Vagina (tissue), 2 donors: ENCODE results near the gene KIAA1210. TPM values are rescaled to one million over a fixed set of nuclear protein-coding genes. Genes with fewer than 3 reads are reported as not detected.
A peak's percentile ranks its signal among the peaks of the same experiment; 100 is the strongest.

Source experiments
- DNase-seq, 2 donors: peaks; one replicate each; pipeline ENCODE4 v3.0.0-alpha.2; 2017; ENCODE audit errors: extremely low spot score in 2 of 2
- H3K27ac ChIP-seq: fragments of 200-600 bp; sonication (generic); one replicate; pipeline ENCODE4 v1.5.1; 2019
- H3K27me3 ChIP-seq: fragments of 200-600 bp; sonication (generic); one replicate; pipeline ENCODE4 v1.5.1; 2019
- H3K36me3 ChIP-seq, 2 donors: fragments of 200-600 bp; sonication (generic); one replicate each; pipeline ENCODE4 v1.5.1; 2017 to 2019
- H3K4me1 ChIP-seq: fragments of 200-600 bp; sonication (generic); one replicate; pipeline ENCODE4 v1.5.1; 2019
- H3K4me3 ChIP-seq, 2 donors: fragments of 200-600 bp; sonication (generic); 1 replicate in 1 of 2; 2 replicates in 1 of 2; pipeline ENCODE4 v1.5.1; 2016 to 2019
- H3K9me3 ChIP-seq: fragments of 200-600 bp; sonication (generic); one replicate; pipeline ENCODE4 v1.5.1; 2019
- POLR2A ChIP-seq, 2 donors: fragments of 450-650 bp; IDR thresholded peaks; one replicate each; pipeline ENCODE4 v1.6.1; 2017; ENCODE audit warnings: antibody characterized with exemption in 2 of 2, mild to moderate bottlenecking in 2 of 2, moderate library complexity in 2 of 2
- POLR2AphosphoS5 ChIP-seq, 2 donors: sonication (generic); formaldehyde crosslinking; IDR thresholded peaks; one replicate each; pipeline ENCODE4 v1.9.0; 2017; ENCODE audit warnings: antibody characterized with exemption in 2 of 2, mild to moderate bottlenecking in 2 of 2, low read depth in 1 of 2; ENCODE audit not compliant: insufficient read depth in 1 of 2
- intact Hi-C: fragments of 100-400 bp; cut with DNase I; formaldehyde crosslinking; loops from one replicate; pipeline ENCODE4 v1.15.1; 2023
- total RNA-seq: library from RNA; depleted of rRNA; stranded (reverse); fragments of >200 nt; gene quantifications from one replicate; pipeline ENCODE4 v1.2.3, GENCODE V29; 2016
- TF ChIP-seq, protein P1 (sequence below), 3 experiments: fragments of 450-650 bp in 2 of 3; fragments of 200-600 bp in 1 of 3; sonication (generic) in 1 of 3; IDR thresholded peaks; one replicate each; pipeline ENCODE4 v1.5.1; 2017 to 2019; ENCODE audit warnings: antibody characterized with exemption in 3 of 3, mild to moderate bottlenecking in 2 of 3, moderate library complexity in 2 of 3

Gene KIAA1210
- total RNA-seq, 1 donor from 2014 or later = not detected

DNA sequence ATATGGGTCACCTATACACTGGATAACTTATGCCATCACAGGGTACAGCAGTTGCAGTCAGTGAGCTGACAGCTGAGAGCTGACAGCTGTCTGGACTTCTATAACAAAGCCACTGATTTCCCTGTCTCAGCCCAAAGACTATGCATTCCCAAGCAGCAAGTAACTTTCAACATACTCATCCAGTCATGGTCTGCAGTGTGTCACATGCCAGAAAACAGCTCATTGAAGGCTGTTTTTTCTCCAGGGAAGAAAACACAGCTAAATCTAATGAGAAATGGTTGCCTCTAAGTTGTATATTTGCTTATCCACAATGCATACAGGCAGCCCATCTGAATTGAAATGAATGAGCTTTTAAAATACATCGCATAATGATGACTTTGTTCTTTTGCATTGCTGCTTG, 6.3 kb downstream of the KIAA1210 start:
- DNase-seq = no peak
- intact Hi-C loops = no loop called here
- Histone ChIP-seq H3K9me3 (no peaks in the 10 kb centered on the region), H3K27ac (no peak overlapping the region), H3K4me1 (no peaks in the 10 kb centered on the region), H3K36me3 (no peaks in the 10 kb centered on the region), H3K27me3 (no peaks in the 10 kb centered on the region), H3K4me3 (no peak overlapping the region)
- TF ChIP-seq POLR2A (IDR thresholded peaks at IDR 0.05) (no peak), POLR2AphosphoS5 (IDR thresholded peaks at IDR 0.05; ENCODE audit: insufficient read depth in 1 of 2, low read depth in 1 of 2) (no peak)
- TF ChIP-seq, protein P1, sequence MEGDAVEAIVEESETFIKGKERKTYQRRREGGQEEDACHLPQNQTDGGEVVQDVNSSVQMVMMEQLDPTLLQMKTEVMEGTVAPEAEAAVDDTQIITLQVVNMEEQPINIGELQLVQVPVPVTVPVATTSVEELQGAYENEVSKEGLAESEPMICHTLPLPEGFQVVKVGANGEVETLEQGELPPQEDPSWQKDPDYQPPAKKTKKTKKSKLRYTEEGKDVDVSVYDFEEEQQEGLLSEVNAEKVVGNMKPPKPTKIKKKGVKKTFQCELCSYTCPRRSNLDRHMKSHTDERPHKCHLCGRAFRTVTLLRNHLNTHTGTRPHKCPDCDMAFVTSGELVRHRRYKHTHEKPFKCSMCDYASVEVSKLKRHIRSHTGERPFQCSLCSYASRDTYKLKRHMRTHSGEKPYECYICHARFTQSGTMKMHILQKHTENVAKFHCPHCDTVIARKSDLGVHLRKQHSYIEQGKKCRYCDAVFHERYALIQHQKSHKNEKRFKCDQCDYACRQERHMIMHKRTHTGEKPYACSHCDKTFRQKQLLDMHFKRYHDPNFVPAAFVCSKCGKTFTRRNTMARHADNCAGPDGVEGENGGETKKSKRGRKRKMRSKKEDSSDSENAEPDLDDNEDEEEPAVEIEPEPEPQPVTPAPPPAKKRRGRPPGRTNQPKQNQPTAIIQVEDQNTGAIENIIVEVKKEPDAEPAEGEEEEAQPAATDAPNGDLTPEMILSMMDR (IDR thresholded peaks at IDR 0.05) = no peak

DNA sequence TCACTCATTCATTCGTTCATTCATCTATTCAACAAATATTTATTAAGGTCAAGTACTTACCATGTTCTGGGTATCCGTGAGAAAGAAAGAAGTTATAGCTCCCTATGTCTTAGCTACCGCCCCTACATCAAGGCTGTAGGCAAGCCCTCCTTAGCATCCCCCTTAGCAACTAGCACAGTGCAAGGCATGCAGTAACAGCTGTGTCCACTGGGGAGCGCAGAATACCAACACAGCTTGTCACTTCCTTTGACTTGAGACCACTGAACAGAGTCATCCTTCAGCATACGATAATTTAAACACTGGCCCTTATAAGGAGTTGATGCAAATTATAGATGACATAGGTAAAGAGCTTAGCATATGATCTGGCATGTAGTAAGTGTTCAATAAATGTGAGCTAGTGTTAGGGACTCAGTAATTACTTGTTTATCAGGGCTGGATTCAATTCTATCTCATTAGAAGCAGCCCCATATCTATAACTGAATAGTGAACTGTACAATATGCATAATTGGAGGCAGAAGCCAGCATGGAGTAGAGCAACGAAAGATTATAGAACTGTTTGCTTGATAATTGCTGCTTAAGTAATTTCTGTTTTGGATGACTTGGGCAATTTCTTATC, 8.7 kb downstream of the KIAA1210 start:
- DNase-seq = no peak
- no peaks in the 10 kb centered on the region for H3K9me3 ChIP-seq
- TF ChIP-seq POLR2A (IDR thresholded peaks at IDR 0.05) (no peak), POLR2AphosphoS5 (IDR thresholded peaks at IDR 0.05; ENCODE audit: insufficient read depth in 1 of 2, low read depth in 1 of 2) (no peak)
- TF ChIP-seq, protein P1 (IDR thresholded peaks at IDR 0.05) = peak in 2 of 3 experiments; percentile 20 to 46

DNA sequence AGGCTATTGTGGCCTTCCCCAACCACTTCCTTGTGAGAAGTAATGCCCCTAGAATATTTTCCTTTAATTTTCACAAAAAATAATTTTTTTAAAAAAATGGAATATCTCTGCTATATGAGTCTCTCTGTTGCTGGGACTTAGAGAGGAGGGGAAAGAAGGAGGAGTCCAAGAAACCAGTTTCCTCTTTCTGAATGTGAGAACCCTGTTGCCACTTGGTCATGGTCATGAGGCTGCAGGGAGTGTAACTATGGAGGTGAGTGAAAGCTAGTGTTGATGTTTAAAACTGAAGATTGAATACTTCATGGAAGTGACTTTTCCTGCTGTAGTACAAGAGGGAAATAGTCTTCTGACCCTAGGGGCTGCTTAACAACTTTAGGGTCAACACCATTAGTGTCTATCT, 20.4 kb downstream of the KIAA1210 start:
- Histone ChIP-seq H3K27ac (no peak overlapping the region), H3K4me3 (no peak overlapping the region), H3K9me3 (no peaks in the 10 kb centered on the region), H3K4me1 (no peaks in the 10 kb centered on the region), H3K27me3 (no peaks in the 10 kb centered on the region), H3K36me3 (no peaks in the 10 kb centered on the region)
- no peak for TF ChIP-seq POLR2A (IDR thresholded peaks at IDR 0.05)
- TF ChIP-seq, protein P1 (IDR thresholded peaks at IDR 0.05) = no peak
- TF ChIP-seq POLR2AphosphoS5 (IDR thresholded peaks at IDR 0.05; ENCODE audit: insufficient read depth in 1 of 2, low read depth in 1 of 2) = no peak
- DNase-seq = no peak
- intact Hi-C loops = no loop called here

More for the DNA sequence above, 8.7 kb downstream of the KIAA1210 start:
- intact Hi-C loops = loop anchor here (10.0 kb wide), 1 partner anchor 76 kb away; no protein-coding TSS in a partner anchor
- no peaks in the 10 kb centered on the region for H3K36me3 ChIP-seq
- no peak overlapping the region for H3K4me3 ChIP-seq
- H3K27me3 ChIP-seq = no peaks in the 10 kb centered on the region
- no peak overlapping the region for H3K27ac ChIP-seq
- H3K4me1 ChIP-seq = no peaks in the 10 kb centered on the region

DNA sequence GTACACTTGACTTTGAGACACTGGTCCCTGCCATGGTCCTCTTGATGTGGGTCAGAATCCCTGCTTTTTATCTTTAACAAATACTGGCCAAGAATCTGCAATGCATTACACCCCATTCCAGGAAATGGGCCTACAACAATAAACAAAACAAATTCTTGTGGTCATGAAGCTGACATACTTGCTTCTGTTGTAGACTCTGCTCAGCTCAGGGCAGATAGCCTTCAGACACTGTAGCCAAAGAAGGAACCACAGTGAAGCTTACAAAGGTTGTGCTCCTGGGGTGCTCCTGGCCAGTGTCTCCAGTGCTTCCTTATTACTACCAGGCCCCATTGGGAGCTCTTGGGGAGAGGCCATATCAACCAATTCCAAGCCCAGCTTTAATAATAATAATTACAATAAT, 21.8 kb downstream of the KIAA1210 start:
- intact Hi-C loops = no loop called here
- Histone ChIP-seq H3K9me3 (no peaks in the 10 kb centered on the region), H3K4me3 (no peak overlapping the region), H3K27me3 (no peaks in the 10 kb centered on the region), H3K4me1 (no peaks in the 10 kb centered on the region), H3K27ac (no peak overlapping the region), H3K36me3 (no peaks in the 10 kb centered on the region)
- no peak for DNase-seq
- TF ChIP-seq, protein P1 (IDR thresholded peaks at IDR 0.05) = no peak
- TF ChIP-seq POLR2A (IDR thresholded peaks at IDR 0.05) (no peak), POLR2AphosphoS5 (IDR thresholded peaks at IDR 0.05; ENCODE audit: insufficient read depth in 1 of 2, low read depth in 1 of 2) (no peak)

DNA sequence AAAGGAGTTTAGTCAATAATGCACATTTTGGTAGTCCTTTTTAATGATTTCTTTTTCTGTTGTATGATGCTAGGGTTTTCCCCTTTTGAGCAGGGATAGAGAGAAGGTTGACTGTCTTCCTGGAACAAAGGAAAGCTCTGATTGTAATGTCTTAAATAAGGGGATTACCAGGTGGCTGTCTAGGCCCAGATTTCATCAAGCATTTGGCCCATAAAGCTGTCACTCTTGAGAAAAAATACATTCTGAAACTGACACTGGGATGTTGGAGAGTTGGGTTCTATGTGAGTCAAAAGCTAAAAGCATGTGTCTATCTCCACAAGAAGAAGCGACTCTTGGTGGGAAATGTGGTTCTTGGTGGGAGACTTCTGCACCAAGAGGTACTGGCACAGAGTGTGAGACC, 26.4 kb downstream of the KIAA1210 start:
- Histone ChIP-seq H3K27ac (no peak overlapping the region), H3K27me3 (no peaks in the 10 kb centered on the region), H3K4me3 (no peak overlapping the region), H3K4me1 (no peaks in the 10 kb centered on the region), H3K9me3 (no peaks in the 10 kb centered on the region), H3K36me3 (no peaks in the 10 kb centered on the region)
- no peak for TF ChIP-seq POLR2A (IDR thresholded peaks at IDR 0.05)
- TF ChIP-seq, protein P1 (IDR thresholded peaks at IDR 0.05) = no peak
- no peak for TF ChIP-seq POLR2AphosphoS5 (IDR thresholded peaks at IDR 0.05; ENCODE audit: insufficient read depth in 1 of 2, low read depth in 1 of 2)
- DNase-seq = no peak
- intact Hi-C loops = no loop called here
